ENCODE measurements around the gene MAP4K4.
"Not testable (repeated sequence)": the region's sequence is repeated elsewhere in the genome, so short reads cannot be mapped to it uniquely, and the experiment has no call there.

MAP4K4 gene

DNA sequence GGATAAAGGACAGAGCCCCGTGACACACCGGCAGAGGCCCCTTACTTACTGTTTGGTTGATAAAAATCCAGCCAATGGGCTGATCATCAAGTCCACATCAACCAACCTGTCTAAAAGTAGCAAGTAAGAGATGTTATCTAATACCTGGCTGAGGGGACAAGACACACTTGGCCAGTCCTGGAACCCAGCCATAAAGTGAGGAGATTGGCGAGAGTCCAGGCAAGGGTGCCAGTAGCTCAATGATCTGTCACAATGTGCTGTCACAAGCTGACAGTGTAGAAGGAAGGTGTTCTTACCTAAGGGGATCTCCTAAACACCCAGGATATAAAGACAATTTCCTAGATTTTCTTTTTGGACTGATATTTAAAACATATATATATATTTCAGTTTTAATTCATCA is 232.5 kb downstream of the MAP4K4 start:
- DNase-seq, result no peak

DNA sequence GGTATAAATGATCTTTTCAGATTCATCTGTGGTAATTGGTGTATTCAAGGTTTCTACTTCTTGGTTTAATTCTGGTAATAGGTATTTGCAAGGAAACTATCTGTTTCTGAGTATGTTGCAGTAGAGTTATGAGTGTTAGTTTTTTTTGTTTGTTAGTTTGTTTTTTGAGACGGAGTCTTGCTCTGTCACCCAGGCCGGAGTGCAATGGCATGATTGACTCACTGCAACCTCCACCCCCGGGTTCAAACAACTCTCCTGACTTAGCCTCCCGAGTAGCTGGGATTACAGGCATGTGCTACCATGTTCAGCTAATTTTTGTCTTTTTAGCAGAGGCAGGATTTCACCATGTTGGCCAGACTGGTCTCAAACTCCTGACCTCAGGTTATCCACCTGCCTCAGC is 233.3 kb downstream of the MAP4K4 start:
- DNase-seq, result no peak

DNA sequence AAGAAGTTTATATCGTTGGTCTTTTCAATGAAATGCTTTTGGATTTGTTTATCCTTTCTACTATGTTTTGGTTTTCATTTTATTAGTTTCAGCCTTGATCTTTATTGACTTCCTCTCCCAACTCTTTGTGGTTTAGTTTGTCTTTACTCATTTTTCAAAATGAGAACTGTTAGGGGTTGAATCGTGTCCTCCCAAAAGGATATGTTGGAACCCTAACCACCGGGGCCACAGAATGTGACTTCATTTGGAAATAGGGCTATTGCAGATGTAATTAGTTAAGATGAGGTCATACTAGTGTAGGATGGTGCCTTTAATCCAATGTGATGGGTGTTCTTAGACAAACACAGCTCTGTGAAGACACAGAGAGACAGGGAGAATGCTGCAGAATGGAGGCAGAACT is 233.9 kb downstream of the MAP4K4 start:
- DNase-seq, result no peak

DNA sequence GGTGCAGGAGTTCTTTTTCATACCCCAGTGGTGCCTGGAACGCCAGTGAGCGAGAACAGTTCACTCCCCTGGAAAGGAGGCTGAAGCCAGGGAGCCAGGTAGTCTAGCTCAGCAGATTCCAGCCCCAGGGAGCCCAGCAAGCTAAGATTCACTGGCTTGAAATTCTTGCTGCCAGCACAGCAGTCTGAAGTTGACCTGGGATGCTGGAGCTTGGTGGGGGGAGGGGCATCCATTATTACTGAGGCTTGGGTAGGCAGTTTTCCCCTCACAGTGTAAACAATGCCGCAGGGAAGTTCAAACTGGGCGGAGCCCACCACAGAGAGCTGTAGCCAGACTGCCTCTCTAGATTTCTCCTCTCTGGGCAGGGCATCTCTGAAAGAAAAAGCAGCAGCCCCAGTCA is 238.3 kb downstream of the MAP4K4 start:
- DNase-seq, result not testable (repeated sequence)

DNA sequence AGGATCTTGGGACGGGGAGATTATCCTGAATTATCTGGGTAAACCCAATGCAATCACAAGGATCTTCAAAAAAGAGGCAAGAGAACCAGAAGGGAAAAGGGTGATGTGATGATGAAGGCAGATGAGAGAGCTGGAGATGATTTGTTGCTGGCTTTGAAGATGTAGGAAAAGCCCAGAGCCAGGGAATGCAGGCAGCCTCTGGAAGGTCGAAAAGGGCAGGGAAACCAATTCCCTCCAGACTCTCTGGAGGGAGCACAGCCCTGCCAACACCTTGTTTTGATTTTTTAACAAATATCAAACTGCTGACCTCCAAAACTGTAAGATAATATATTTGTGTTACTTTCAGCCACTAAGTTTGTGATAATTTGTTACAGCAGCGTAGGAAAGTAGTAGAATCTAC is 245.3 kb downstream of the MAP4K4 start:
- no peak for DNase-seq
